Adrenal gland (tissue), 12 donors: ENCODE measurements around the gene UGT3A1. TPM values are rescaled to one million over a fixed set of nuclear protein-coding genes. Genes with fewer than 3 reads are reported as not detected.

Experiments used
- DNase-seq, 7 donors: peaks; one replicate each; pipeline ENCODE4 v3.0.0-alpha.2; 2019 to 2020
- H3K27ac ChIP-seq, 5 donors: fragments of 200-600 bp; sonication (generic) in 4 of 5; 1 replicate in 3 of 5; 2 replicates in 2 of 5; pipeline versions ENCODE4 v1.5.1 to v1.8.0; 2016 to 2020; ENCODE audit warnings: mild to moderate bottlenecking in 1 of 5
- H3K27me3 ChIP-seq: fragments of 200-600 bp; 2 replicates; pipeline ENCODE4 v1.8.0; 2021
- H3K36me3 ChIP-seq, 2 donors: fragments of 200-600 bp; replicated peaks in 1 of 2; 1 replicate in 1 of 2; 2 replicates in 1 of 2; pipeline versions ENCODE4 v1.5.1 to v1.8.0; 2018 to 2022
- H3K4me1 ChIP-seq, 2 donors: fragments of 200-600 bp; replicated peaks in 1 of 2; 1 replicate in 1 of 2; 2 replicates in 1 of 2; pipeline versions ENCODE4 v1.5.1 to v1.8.0; 2018 to 2021
- H3K4me3 ChIP-seq, 4 donors: fragments of 200-600 bp; sonication (generic) in 3 of 4; one replicate each; pipeline ENCODE4 v1.5.1; 2016 to 2018
- H3K9me3 ChIP-seq, 3 donors: fragments of 200-600 bp; sonication (generic) in 1 of 3; replicated peaks in 1 of 3; 1 replicate in 2 of 3; 2 replicates in 1 of 3; pipeline versions ENCODE4 v1.5.1 to v1.8.0; 2016 to 2021
- POLR2A ChIP-seq, 2 donors: fragments of 450-650 bp; IDR thresholded peaks; one replicate each; pipeline ENCODE4 v1.6.1; 2017; ENCODE audit warnings: antibody characterized with exemption in 2 of 2, mild to moderate bottlenecking in 2 of 2, moderate library complexity in 1 of 2
- WGBS, 4 donors: extraction: QIAGEN DNeasy Blood & Tissue Kit in 2 of 4; methylation state at CpG; one replicate each; pipeline versions ENCODE4 v1.1.5 to v1.1.7; 2013 to 2017; 5-methylcytosine and 5-hydroxymethylcytosine counted together
- intact Hi-C, 2 donors: fragments of 100-400 bp; cut with DNase I; formaldehyde crosslinking; loops; one replicate each; pipeline versions ENCODE4 v1.14.1 to v1.15.0; 2022 to 2023
- polyA plus RNA-seq, 3 donors: library from polyadenylated mRNA; stranded (reverse); fragments of 200-250 nt in 2 of 3; fragments of 350-450 nt in 1 of 3; fragmentation: Illumina TruSeq in 1 of 3; extraction: RNeasy Lipid Tissue Mini Kit (QIAGEN cat#74804) in 1 of 3; gene quantifications; one replicate each; pipeline ENCODE4 v1.2.3, GENCODE V29; 2013 to 2014
- total RNA-seq, 9 donors: library from RNA; depleted of rRNA in 4 of 9; stranded (reverse); fragments of >200 nt in 4 of 9; fragments of 120-200 nt in 1 of 9; fragmentation: NEBNext Ultra II Directional in 1 of 9; extraction: Animal tissue kit (Norgen Biotek cat#: 25700) in 1 of 9; gene quantifications; one replicate each; pipeline versions ENCODE4 v1.1.0 to v1.2.4, GENCODE V29; 2013 to 2023
- TF ChIP-seq, protein P1 (sequence below), 6 experiments: fragments of 450-650 bp in 4 of 6; fragments of 200-600 bp in 2 of 6; sonication (generic) in 1 of 6; IDR thresholded peaks; 1 replicate in 5 of 6; 2 replicates in 1 of 6; pipeline versions ENCODE4 v1.5.1 to v1.8.0; 2016 to 2021; ENCODE audit warnings: antibody characterized with exemption in 6 of 6, mild to moderate bottlenecking in 2 of 6, moderate library complexity in 1 of 6
- donor health status: healthy with polysubstance abuse.
- donor health status: Bipolar disorder and iron deficiency.
- donor health status: DM: yes; HTN: yes; CAD: no.
- donor health status: DM: no; HTN: no; CAD: no.
- donor health status: DM: no; HTN: no; CAD: no.
- donor health status: DM: yes; HTN: yes; CAD: no.

Gene UGT3A1
- total and polyA plus RNA-seq, 12 donors, result 0.22 TPM; not detected in 11

GRCh38 chr5:36006163-36006562 is 15.0 kb upstream of the UGT3A1 start:
- DNase-seq, result no peak
- Histone ChIP-seq H3K4me3 (no peak overlapping the region), H3K4me1 (no peaks in the 10 kb centered on the region), H3K27me3 (no peaks in the 10 kb centered on the region), H3K36me3 (no peaks in the 10 kb centered on the region), H3K9me3 (no peaks in the 10 kb centered on the region), H3K27ac (no peak overlapping the region)
- intact Hi-C loops, result no loop called here
- no peak for TF ChIP-seq POLR2A (IDR thresholded peaks at IDR 0.05)
- TF ChIP-seq, protein P1, sequence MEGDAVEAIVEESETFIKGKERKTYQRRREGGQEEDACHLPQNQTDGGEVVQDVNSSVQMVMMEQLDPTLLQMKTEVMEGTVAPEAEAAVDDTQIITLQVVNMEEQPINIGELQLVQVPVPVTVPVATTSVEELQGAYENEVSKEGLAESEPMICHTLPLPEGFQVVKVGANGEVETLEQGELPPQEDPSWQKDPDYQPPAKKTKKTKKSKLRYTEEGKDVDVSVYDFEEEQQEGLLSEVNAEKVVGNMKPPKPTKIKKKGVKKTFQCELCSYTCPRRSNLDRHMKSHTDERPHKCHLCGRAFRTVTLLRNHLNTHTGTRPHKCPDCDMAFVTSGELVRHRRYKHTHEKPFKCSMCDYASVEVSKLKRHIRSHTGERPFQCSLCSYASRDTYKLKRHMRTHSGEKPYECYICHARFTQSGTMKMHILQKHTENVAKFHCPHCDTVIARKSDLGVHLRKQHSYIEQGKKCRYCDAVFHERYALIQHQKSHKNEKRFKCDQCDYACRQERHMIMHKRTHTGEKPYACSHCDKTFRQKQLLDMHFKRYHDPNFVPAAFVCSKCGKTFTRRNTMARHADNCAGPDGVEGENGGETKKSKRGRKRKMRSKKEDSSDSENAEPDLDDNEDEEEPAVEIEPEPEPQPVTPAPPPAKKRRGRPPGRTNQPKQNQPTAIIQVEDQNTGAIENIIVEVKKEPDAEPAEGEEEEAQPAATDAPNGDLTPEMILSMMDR (IDR thresholded peaks at IDR 0.05), result no peak
- 50 to 94% (median 83%) methylated on average over 1 of the region's 1 CpG for WGBS, 4 donors

DNA sequence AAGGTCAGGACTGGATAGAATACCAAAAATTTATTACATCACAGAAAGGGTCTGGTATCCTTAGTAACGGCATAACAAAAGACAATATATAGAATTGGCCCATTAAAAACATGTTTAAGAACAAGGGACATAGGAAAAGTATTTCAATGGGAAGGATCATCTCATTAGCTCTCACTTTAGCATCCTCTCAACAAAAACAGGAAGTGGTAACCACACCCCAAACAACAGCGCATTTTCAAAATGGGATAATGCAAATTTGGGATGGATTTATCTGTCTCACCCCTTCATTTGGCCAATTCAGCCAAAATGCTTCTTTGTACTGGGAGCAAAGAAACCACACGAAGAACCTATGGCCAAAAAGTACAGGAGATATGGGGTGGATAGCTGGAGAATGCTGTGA is 9.8 kb upstream of the UGT3A1 start:
- H3K27me3 ChIP-seq, result no peaks in the 10 kb centered on the region
- TF ChIP-seq, protein P1 (IDR thresholded peaks at IDR 0.05), result no peak
- no peak for TF ChIP-seq POLR2A (IDR thresholded peaks at IDR 0.05)
- intact Hi-C loops, result no loop called here
- no peaks in the 10 kb centered on the region for H3K4me1 ChIP-seq
- no peak overlapping the region for H3K4me3 ChIP-seq
- H3K27ac ChIP-seq, result no peak overlapping the region
- no peaks in the 10 kb centered on the region for H3K36me3 ChIP-seq
- no peak for DNase-seq
- 76 to 83% (median 78%) methylated on average over 3 of the region's 3 CpGs for WGBS, 4 donors
- no peaks in the 10 kb centered on the region for H3K9me3 ChIP-seq

DNA sequence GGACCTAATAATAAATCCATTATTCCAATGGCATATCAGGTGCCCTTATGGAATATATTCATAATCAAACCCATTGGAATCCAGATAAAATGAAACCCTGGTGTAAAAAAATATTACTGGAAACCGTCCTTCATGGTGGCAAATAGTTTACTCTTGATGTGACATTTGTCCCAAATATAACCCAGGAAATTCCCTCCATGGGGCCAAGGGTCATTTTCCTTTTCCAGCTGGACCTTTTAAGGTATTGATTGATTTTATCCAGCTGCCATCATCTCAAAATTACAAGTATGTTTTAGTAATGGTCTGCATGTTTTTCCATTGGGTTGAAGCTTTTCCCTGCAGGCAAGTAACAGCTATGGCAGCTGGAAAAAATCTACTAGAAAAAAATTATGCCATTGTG is 8.4 kb upstream of the UGT3A1 start:
- WGBS, 4 donors, result 82 to 100% (median 86%) methylated on average over 1 of the region's 1 CpG

GRCh38 chr5:35996076-35996475 is 4.9 kb upstream of the UGT3A1 start:
- Histone ChIP-seq H3K27me3 (no peaks in the 10 kb centered on the region), H3K9me3 (no peaks in the 10 kb centered on the region), H3K36me3 (no peaks in the 10 kb centered on the region), H3K4me3 (no peak overlapping the region), H3K4me1 (no peaks in the 10 kb centered on the region), H3K27ac (no peak overlapping the region)
- WGBS, 4 donors, result 70 to 84% (median 81%) methylated on average over 4 of the region's 4 CpGs
- DNase-seq, result no peak
- TF ChIP-seq, protein P1 (IDR thresholded peaks at IDR 0.05), result no peak
- no peak for TF ChIP-seq POLR2A (IDR thresholded peaks at IDR 0.05)
- intact Hi-C loops, result no loop called here

More for the DNA sequence above, 8.4 kb upstream of the UGT3A1 start:
- intact Hi-C loops, result no loop called here
- H3K9me3 ChIP-seq, result no peaks in the 10 kb centered on the region
- H3K27me3 ChIP-seq, result no peaks in the 10 kb centered on the region
- H3K4me1 ChIP-seq, result no peaks in the 10 kb centered on the region
- no peak for DNase-seq
- no peak for TF ChIP-seq POLR2A (IDR thresholded peaks at IDR 0.05)
- H3K4me3 ChIP-seq, result no peak overlapping the region
- no peaks in the 10 kb centered on the region for H3K36me3 ChIP-seq
- H3K27ac ChIP-seq, result no peak overlapping the region

GRCh38 chr5:35990520-35990919 is 670 bp downstream of the UGT3A1 start:
- intact Hi-C loops, result no loop called here
- Histone ChIP-seq H3K4me3 (no peak overlapping the region), H3K36me3 (no peaks in the 10 kb centered on the region), H3K9me3 (no peaks in the 10 kb centered on the region), H3K4me1 (no peaks in the 10 kb centered on the region), H3K27me3 (no peaks in the 10 kb centered on the region), H3K27ac (no peak overlapping the region)
- TF ChIP-seq, protein P1 (IDR thresholded peaks at IDR 0.05), result no peak
- TF ChIP-seq POLR2A (IDR thresholded peaks at IDR 0.05), result no peak
- no peak for DNase-seq
- 26 to 45% (median 38%) methylated on average over 7 to 12 of the region's 12 CpGs for WGBS, 4 donors
